Stimulated activated CD4-positive, alpha-beta T cell treated with anti-CD3 and anti-CD28 coated beads, Interleukin-4, amount 100 ng/mL, for 4 hours (primary cell): ENCODE results near the gene JADE1.

Source experiments
- DNase-seq, 2 experiments: peaks; one replicate each; pipeline ENCODE4 v3.0.0-alpha.2; 2020

JADE1 gene

DNA sequence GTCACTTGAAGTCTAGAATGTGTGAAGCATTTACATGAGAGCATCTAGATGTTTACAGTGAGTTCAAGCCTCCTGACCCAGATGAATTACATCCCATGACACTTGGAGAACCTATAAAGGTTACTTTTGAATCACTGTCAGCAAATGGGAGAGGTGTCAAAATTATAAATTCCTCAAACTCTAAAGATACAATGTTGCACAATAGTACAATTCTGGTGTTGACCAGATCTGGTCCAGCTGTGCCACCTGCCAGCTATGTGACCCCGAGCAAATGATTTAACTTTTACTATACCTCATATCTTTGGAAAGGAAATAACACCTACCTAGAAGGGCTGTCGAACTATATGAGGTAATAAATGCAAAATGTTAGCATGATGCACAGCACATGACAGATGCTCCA is 69.8 kb downstream of the JADE1 start:
- no peak for DNase-seq

DNA sequence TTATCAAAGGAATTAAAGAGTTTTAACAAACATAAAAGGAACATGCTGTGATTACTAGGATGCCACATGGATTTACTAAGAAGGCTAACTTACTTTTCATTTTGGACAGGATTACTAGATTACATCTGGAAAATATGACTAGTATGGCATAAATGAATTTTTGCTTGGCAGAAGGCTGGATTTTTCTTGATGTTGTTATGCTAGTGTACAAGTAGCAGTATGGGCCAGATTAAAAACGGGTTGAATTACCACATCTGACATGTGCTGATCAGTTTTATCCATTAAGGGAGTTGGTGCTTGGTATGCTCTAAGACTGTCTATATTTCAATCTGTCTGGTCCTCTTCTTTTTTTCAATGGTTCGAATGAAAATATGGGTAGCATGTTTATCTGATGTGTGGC is 70.5 kb downstream of the JADE1 start:
- no peak for DNase-seq

DNA sequence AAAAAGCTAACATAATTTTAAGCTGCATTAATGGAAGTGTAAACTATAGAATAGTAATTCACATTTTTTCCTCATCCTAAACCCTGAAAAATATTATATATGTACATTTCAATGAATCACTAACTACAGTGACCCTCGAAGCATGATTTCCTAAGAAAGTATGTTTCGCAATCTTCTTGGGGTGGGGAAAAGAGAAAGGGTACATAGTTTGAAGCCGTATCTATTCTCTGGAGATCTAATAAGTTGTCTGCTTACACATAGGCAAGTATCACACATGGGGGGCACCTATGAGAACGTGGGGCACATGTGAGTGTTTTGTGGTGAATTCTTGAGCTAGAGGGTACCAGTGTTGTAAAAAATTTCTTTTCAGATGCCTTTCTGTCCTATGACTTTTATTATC is 71.2 kb downstream of the JADE1 start:
- DNase-seq, result no peak

DNA sequence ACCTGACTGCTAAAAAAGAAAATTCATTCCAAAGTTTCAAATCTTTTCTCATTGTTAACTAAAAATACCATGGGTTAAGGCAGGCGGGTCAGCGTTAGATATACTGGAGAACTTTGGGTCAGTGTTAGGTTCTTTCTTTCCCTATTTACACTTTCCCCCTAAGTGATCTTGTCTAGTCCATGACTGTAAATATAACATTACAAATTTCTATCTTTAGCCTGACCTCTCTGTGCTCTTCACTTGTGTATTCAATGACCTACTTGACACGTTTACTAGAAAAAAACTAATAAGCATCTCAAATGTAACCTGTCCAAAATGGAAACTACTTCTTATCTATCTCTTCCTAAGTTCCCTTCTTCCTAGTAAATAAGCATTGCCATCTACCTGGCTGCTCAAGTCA is 95.3 kb downstream of the JADE1 start:
- DNase-seq, result no peak

DNA sequence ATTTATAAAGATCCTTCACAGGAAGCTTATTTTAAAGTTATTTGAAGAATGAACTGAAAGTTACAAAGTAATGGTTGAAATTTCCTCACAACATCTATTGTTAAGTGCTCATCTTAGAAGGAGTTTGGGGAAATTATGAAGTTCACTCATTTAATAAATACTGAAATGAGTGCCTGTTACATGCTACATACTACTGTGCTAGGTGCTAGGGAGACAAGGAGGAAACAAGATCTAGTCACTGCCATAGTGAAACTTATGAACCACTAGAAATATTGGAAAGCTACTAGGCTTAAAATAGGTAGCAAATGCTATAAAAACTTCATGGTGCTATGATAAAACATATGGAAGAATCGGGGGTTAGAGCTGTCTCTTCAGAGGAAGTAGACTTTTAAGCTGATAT is 97.1 kb downstream of the JADE1 start:
- no peak for DNase-seq

DNA sequence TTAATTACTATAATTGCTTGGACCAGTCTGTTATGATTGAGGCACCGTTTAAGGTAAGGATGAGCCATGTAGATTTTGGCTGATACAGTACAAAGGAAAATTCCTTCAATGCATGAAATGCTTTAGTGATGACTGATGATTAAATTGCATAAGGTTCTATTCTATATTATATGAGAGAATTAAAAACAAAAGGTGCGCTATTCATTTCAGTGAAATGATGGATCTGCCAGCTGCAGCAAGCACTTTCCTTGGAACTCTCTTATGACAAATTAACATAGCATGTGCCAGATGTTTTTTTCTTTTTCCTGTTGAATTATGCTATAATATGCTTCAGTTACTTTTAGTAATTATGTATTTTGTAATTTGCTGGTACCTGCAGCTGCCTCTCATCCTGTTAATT is 98.5 kb downstream of the JADE1 start:
- DNase-seq, result no peak

DNA sequence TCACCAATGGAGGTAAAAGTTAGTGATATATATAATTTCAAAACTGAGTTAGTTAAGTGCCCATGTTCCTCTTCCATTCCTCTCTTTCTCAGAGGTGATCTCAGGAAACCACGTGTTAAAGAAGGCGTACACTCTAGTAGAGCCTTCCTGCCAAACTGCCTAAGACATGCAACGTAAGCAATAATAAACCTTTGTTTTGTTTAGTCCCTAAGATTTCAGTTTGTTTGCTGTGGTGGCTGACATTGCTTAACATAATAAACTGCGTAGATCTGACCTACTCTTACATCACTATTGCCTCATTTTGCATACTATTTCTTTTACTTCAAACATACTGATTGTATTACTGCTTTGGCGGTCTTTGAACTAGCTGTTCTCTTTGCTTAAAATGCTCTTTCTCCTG is 99.2 kb downstream of the JADE1 start:
- DNase-seq, result no peak

DNA sequence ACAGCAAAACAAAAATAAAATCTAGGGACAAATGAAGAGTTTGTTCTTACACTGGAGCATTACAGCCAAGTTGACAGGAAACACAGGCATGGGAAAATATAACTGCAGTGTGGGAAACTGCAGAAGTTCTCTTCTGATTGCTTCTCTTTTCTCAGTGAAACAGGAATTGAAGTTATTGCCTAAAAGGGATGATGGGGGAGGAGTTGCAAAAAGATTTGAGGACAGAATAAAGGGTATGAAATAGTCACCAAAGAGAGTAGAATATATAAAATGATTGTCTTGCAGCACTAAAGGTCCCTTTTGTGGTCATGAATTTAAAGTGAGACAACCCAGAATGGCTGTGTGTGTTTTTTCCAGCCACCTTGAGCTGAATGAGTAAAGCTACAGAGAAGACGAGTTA is 103.7 kb downstream of the JADE1 start:
- no peak for DNase-seq

DNA sequence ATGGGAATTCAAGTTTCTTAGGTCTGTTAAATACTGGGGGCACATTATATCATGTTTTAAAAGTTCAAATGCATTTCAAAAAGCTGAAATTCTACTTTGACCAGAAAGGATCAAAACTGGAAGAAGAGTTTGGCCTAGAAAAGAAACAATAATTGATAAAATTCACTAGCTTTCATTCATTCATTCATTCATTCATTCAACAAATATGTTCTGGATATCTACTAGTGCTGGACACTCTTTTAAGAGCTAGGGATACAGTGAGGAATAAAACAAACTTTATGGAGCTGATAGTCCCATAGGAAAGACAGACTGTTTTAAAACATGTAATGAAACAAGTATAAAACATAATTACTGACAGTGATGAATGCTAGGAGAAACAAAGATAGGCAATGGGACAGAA is 106.0 kb downstream of the JADE1 start:
- no peak for DNase-seq

DNA sequence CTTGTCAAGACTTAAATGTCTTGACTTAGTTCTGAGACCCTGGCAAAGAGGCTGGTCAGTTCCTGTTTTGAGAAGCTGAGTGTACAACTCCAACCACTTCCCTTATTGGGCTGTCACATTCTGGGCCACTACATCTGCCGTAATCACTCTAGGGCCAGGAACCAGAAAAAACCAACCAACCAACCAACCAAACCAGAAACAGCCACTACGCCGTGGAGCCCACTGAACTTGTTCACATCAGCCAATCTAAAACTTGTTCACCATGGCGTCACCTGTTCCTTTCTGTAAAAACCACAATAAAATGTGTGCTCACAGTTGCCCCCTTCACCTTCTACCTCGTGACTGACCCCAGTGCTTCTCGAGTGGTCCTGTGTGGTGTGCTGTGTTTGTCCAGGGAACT is 107.3 kb downstream of the JADE1 start:
- peak in 1 of 2 experiments; percentile 2 for DNase-seq

DNA sequence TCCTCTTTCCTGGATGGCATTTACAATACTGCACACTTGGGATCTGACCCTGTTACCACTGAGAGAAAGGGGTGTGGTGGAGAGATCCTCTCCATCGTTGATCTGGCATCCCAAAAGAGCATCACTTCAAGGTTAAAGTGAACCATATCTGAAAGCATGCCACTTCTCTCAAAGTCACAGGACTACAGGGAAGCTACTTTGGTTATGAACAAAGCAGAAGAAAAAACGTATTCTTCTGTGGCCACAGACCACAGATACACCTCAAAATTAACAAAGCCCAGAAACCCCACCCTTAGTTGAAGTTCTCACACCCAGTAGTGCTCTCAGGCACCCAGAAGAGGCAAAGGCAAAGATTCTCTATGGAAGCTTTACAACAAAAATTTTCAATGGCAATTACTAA is 108.3 kb downstream of the JADE1 start:
- no peak for DNase-seq

DNA sequence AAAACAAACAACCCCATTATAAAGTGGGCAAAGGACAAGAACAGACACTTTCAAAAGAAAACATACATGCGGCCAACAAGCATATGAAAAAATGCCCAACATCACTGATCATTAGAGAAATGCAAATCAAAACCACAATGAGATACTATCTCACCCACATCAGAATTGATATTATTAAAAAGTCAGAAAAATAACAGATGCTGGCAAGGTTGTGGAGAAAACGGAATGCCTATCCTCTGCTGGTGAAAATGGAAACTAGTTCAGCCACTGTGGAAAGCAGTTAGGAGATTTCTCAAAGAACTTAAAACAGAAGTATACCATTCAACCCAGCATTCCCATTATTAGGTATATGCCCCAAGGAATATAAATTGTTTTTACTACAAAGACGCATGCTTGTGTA is 112.5 kb downstream of the JADE1 start:
- no peak for DNase-seq
